Vagina (tissue), 2 donors: ENCODE measurements around the gene PHAF1.

Source experiments
- POLR2A ChIP-seq, 2 donors: fragments of 450-650 bp; IDR thresholded peaks; one replicate each; pipeline ENCODE4 v1.6.1; 2017; ENCODE audit warnings: antibody characterized with exemption in 2 of 2, mild to moderate bottlenecking in 2 of 2, moderate library complexity in 2 of 2
- TF ChIP-seq, protein P1 (sequence below), 3 experiments: fragments of 450-650 bp in 2 of 3; fragments of 200-600 bp in 1 of 3; sonication (generic) in 1 of 3; IDR thresholded peaks; one replicate each; pipeline ENCODE4 v1.5.1; 2017 to 2019; ENCODE audit warnings: antibody characterized with exemption in 3 of 3, mild to moderate bottlenecking in 2 of 3, moderate library complexity in 2 of 3

DNA sequence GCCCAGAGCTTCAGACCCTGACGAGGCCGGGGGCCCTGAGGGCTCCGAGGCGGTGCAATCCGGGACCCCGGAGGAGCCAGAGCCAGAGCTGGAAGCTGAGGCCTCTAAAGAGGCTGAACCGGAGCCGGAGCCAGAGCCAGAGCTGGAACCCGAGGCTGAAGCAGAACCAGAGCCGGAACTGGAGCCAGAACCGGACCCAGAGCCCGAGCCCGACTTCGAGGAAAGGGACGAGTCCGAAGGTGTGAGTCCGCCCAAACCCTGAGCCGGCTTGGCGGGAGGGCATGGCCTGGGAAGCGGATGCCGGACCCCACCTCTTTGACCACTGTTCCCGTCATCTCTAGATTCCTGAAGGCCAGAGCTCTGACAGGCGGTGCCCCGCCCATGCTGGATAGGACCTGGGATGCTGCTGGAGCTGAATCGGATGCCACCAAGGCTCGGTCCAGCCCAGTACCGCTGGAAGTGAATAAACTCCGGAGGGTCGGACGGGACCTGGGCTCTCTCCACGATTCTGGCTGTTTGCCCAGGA lies 65.0 kb downstream of the PHAF1 start:
- no peak for TF ChIP-seq POLR2A (IDR thresholded peaks at IDR 0.05)
- TF ChIP-seq, protein P1, sequence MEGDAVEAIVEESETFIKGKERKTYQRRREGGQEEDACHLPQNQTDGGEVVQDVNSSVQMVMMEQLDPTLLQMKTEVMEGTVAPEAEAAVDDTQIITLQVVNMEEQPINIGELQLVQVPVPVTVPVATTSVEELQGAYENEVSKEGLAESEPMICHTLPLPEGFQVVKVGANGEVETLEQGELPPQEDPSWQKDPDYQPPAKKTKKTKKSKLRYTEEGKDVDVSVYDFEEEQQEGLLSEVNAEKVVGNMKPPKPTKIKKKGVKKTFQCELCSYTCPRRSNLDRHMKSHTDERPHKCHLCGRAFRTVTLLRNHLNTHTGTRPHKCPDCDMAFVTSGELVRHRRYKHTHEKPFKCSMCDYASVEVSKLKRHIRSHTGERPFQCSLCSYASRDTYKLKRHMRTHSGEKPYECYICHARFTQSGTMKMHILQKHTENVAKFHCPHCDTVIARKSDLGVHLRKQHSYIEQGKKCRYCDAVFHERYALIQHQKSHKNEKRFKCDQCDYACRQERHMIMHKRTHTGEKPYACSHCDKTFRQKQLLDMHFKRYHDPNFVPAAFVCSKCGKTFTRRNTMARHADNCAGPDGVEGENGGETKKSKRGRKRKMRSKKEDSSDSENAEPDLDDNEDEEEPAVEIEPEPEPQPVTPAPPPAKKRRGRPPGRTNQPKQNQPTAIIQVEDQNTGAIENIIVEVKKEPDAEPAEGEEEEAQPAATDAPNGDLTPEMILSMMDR (IDR thresholded peaks at IDR 0.05) = no peak
